Measurements from ENCODE around the gene AMZ1. TPM values are rescaled to one million over a fixed set of nuclear protein-coding genes. Genes with fewer than 3 reads are reported as not detected.
A peak's percentile ranks its signal among the peaks of the same experiment; 100 is the strongest.
"Not testable (repeated sequence)": the region's sequence is repeated elsewhere in the genome, so short reads cannot be mapped to it uniquely, and the experiment has no call there.

The AMZ1 gene
- total RNA-seq, 6 experiments from 2014 or later, result 6.2 to 11.3 (median 7.8) TPM

- peaks cover 17% of the 10 kb centered on the region for H3K27me3 Mint-ChIP-seq (ENCODE audit: insufficient read depth)
- H3K27ac Mint-ChIP-seq, result no peak overlapping the region
- no peak for TF ChIP-seq CTCF (IDR thresholded peaks at IDR 0.05)
- no peaks in the 10 kb centered on the region; the same call in 1 of the 2 replicates for H3K36me3 Mint-ChIP-seq (ENCODE audit: low read depth)
- no peak for DNase-seq
- peaks cover 10% of the 10 kb centered on the region for H3K4me1 Mint-ChIP-seq (ENCODE audit: low read depth)
- H3K9me3 Mint-ChIP-seq, result no peaks in the 10 kb centered on the region
- no peak overlapping the region for H3K4me3 Mint-ChIP-seq
Observed at GRCh38 chr7:2666588-2667250, 21.3 kb upstream of the AMZ1 start.

- no peaks in the 10 kb centered on the region for H3K36me3 Mint-ChIP-seq (ENCODE audit: low read depth)
- H3K9me3 Mint-ChIP-seq, result no peaks in the 10 kb centered on the region
- H3K4me1 Mint-ChIP-seq (ENCODE audit: low read depth), result peaks cover 10% of the 10 kb centered on the region
- H3K4me3 Mint-ChIP-seq, result no peak overlapping the region
- no peak for DNase-seq
- H3K27ac Mint-ChIP-seq, result no peak overlapping the region
- H3K27me3 Mint-ChIP-seq (ENCODE audit: insufficient read depth), result peaks cover 11% of the 10 kb centered on the region
- no peak for TF ChIP-seq CTCF (IDR thresholded peaks at IDR 0.05)
Observed at GRCh38 chr7:2667843-2668242, 20.2 kb upstream of the AMZ1 start.

GRCh38 chr7:2668401-2668800 is 19.6 kb upstream of the AMZ1 start:
- no peaks in the 10 kb centered on the region for H3K9me3 Mint-ChIP-seq
- peaks cover 13% of the 10 kb centered on the region for H3K27me3 Mint-ChIP-seq (ENCODE audit: insufficient read depth)
- no peak for TF ChIP-seq CTCF (IDR thresholded peaks at IDR 0.05)
- no peak overlapping the region for H3K4me3 Mint-ChIP-seq
- H3K36me3 Mint-ChIP-seq (ENCODE audit: low read depth), result no peaks in the 10 kb centered on the region
- no peak overlapping the region for H3K27ac Mint-ChIP-seq
- peak; percentile 40 for DNase-seq
- H3K4me1 Mint-ChIP-seq (ENCODE audit: low read depth), result peaks cover 10% of the 10 kb centered on the region

GRCh38 chr7:2670171-2670570 is 17.8 kb upstream of the AMZ1 start:
- TF ChIP-seq CTCF (IDR thresholded peaks at IDR 0.05), result no peak
- H3K36me3 Mint-ChIP-seq (ENCODE audit: low read depth), result peaks cover 10% of the 10 kb centered on the region; the same call in 1 of the 2 replicates
- H3K27ac Mint-ChIP-seq, result no peak overlapping the region
- no peak for DNase-seq
- peaks cover 19% of the 10 kb centered on the region for H3K27me3 Mint-ChIP-seq (ENCODE audit: insufficient read depth)
- peaks cover 10% of the 10 kb centered on the region for H3K4me1 Mint-ChIP-seq (ENCODE audit: low read depth)
- H3K9me3 Mint-ChIP-seq, result peaks cover 15% of the 10 kb centered on the region
- H3K4me3 Mint-ChIP-seq, result no peak overlapping the region; the same call in 1 of the 2 replicates

GRCh38 chr7:2670720-2671391 is 17.1 kb upstream of the AMZ1 start:
- Mint-ChIP-seq H3K27me3 (ENCODE audit: insufficient read depth) (peaks cover 19% of the 10 kb centered on the region), H3K4me1 (ENCODE audit: low read depth) (peaks cover 10% of the 10 kb centered on the region), H3K9me3 (peaks cover 19% of the 10 kb centered on the region), H3K27ac (no peak overlapping the region), H3K36me3 (ENCODE audit: low read depth) (peaks cover 10% of the 10 kb centered on the region; the same call in 1 of the 2 replicates), H3K4me3 (no peak overlapping the region)
- peak; percentile 90 for TF ChIP-seq CTCF (IDR thresholded peaks at IDR 0.05)
- peak; percentile 21 for DNase-seq

- H3K27me3 Mint-ChIP-seq (ENCODE audit: insufficient read depth), result peaks cover 13% of the 10 kb centered on the region
- peaks cover 19% of the 10 kb centered on the region for H3K9me3 Mint-ChIP-seq
- H3K36me3 Mint-ChIP-seq (ENCODE audit: low read depth); H3K27ac Mint-ChIP-seq; H3K4me1 Mint-ChIP-seq (ENCODE audit: low read depth); DNase-seq; H3K4me3 Mint-ChIP-seq: not testable (repeated sequence)
Observed at GRCh38 chr7:2673214-2673613, 14.8 kb upstream of the AMZ1 start.
